ENCODE measurements around the gene NSL1. TPM values are rescaled to one million over a fixed set of nuclear protein-coding genes. Genes with fewer than 3 reads are reported as not detected.
"Not testable (repeated sequence)": the region's sequence is repeated elsewhere in the genome, so short reads cannot be mapped to it uniquely, and the experiment has no call there.

Gene NSL1, protein sequence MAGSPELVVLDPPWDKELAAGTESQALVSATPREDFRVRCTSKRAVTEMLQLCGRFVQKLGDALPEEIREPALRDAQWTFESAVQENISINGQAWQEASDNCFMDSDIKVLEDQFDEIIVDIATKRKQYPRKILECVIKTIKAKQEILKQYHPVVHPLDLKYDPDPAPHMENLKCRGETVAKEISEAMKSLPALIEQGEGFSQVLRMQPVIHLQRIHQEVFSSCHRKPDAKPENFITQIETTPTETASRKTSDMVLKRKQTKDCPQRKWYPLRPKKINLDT
- 71.5 TPM for polyA plus RNA-seq

DNA sequence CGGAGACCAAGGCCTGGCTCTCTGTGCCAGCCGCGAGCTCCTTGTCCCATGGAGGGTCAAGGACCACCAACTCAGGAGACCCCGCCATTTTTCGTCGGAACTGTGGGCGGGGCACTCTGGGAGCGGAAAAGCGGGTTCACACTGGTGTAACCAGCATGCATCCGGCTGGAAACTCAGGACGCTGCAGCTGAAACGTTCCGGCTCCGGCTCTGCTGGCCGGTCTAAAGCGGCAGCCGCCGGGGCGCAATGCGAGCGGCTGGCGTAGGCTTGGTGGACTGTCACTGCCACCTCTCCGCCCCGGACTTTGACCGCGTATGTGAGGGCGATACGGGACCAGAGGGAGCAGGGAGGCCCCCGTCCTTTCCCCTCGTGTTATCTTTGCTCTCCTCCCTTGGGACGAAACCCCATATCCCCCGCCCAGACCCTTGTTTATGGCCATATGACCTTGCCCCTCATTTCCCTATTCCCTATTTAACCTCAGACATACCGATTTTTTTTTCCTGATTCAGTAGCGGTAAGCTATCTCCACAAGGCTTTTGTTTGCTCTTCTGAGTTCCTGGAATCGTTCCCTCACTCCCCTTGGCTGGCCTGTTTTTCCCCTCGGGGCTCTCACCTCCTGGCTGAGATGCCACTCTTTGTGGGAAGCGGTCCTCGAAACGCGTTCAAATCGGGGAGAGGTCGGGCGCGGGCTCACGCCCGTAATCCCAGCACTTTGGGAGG is at the start of gene NSL1, which contains the start of gene TATDN3:
TSS of gene NSL1 (minus strand) at position 102 of the 720 bp plus-strand sequence. CDS start at position 88, 14 bp downstream.
TSS of gene TATDN3 (plus strand) at position 219 of the 720 bp plus-strand sequence. CDS start at position 247, 28 bp downstream.
- H3K27me3 Mint-ChIP-seq: no peaks in the 10 kb centered on the region
- H3K4me3 Mint-ChIP-seq: peak within 1 kb of the TSS; percentile 94 to 99 (median 98)
- H3K27ac Mint-ChIP-seq: peak within 1 kb of the TSS; percentile 91 to 98 (median 97)
- peaks cover 2 to 5% (median 4%) of the 10 kb centered on the region in 3 donors for H3K9me3 Mint-ChIP-seq
- H3K4me1 Mint-ChIP-seq: peaks cover 15 to 32% (median 22%) of the 10 kb centered on the region in 3 donors
- peaks cover 2% of the 10 kb centered on the region for H3K36me3 Mint-ChIP-seq

DNA sequence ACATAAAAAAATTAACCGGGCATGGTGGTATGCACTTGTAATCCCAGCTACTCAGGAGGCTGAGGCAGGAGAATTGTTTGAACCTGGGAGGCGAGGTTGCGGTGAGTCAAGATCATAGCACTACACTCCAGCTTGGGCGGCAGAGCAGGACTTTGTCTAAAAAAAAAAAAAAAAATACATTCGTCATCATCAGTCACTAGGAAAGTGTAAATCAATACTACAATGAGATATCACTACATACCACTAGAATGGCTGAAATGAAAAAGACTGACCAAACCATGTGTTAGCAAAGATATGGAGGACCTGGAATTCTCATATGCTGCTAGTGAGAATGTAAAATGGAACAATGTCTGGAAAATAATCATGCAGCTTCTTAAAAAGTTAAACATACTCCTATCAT is 46.6 kb upstream of the NSL1 start:
- no peak overlapping the region for H3K27ac Mint-ChIP-seq
- H3K4me3 Mint-ChIP-seq: no peak overlapping the region
- H3K9me3 Mint-ChIP-seq: no peaks in the 10 kb centered on the region
- H3K27me3 Mint-ChIP-seq: no peaks in the 10 kb centered on the region
- H3K4me1 Mint-ChIP-seq: peaks cover 0 to 1% (median 0%) of the 10 kb centered on the region in 3 donors
- H3K36me3 Mint-ChIP-seq: no peaks in the 10 kb centered on the region

DNA sequence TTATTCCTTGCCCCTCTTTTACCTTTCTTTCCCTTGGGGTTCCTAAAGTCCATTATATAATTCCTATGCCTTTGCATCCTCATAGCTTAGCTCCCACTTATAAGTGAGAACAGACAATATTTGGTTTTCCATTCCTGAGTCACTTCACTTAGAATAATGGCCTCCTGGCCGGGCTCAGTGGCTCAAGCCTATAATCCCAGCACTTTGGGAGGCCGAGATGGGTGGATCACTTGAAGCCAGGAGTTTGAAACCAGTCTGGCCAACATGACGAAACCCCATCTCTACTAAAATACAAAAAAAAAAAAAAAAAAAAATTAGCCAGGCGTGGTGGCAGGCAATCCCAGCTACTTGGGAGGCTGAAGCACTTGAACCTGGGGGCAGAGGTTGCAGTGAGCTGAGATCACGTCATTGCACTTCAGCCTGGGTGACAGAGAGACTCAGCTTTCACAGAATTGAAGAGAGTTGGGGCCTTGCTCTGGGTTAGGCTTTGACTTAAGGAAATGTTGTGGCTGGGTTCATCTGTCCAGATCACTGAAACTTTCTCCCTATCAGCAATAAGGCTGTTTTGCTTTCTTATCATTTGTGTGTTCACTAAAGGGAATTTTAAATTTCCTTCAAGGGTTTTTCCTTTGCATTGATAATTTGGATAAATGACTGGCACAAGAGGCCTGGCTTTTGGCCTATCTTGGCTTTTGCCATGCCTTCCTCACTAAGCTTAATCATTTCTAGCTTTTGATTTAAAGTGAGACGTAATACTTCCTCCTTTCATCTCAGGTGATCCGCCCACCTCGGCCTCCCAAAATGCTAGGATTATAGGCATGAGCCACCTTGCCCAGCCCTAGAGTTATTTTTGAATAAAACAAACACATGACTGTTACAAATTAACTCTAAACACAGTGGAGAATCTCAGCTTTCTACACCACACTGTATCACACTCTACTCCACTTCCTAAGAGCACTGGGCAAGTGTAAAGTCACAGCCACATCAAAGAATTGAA is 41.9 kb upstream of the NSL1 start:
- not testable (repeated sequence) for H3K27ac Mint-ChIP-seq, H3K4me3 Mint-ChIP-seq, H3K9me3 Mint-ChIP-seq, H3K27me3 Mint-ChIP-seq, H3K36me3 Mint-ChIP-seq
- peaks cover 4 to 15% (median 7%) of the 10 kb centered on the region in 3 donors for H3K4me1 Mint-ChIP-seq

DNA sequence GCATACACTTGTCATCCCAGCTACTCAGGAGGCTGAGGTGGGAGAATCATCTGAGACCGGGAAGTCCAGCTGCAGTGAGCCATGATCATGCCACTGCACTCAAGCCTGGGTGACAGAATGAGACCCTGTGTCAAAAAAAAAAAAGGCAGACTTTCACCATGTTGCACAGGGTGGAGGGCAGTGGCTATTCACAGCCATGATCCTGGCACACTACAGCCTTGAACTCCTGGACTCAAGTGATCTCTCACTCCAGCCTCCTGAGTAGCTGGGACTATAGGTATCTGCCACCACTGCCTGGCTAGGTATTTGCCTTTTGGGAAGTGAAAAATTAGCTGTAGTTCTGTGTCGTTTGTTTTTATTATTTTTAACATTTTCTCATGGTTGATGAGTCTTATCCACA is 36.8 kb upstream of the NSL1 start:
- Mint-ChIP-seq H3K4me1 (peaks cover 4 to 15% (median 6%) of the 10 kb centered on the region in 3 donors), H3K27me3 (peaks cover 2% of the 10 kb centered on the region), H3K4me3 (no peak overlapping the region), H3K27ac (no peak overlapping the region), H3K9me3 (peaks cover 9 to 16% (median 13%) of the 10 kb centered on the region in 3 donors), H3K36me3 (peaks cover 9% of the 10 kb centered on the region)

DNA sequence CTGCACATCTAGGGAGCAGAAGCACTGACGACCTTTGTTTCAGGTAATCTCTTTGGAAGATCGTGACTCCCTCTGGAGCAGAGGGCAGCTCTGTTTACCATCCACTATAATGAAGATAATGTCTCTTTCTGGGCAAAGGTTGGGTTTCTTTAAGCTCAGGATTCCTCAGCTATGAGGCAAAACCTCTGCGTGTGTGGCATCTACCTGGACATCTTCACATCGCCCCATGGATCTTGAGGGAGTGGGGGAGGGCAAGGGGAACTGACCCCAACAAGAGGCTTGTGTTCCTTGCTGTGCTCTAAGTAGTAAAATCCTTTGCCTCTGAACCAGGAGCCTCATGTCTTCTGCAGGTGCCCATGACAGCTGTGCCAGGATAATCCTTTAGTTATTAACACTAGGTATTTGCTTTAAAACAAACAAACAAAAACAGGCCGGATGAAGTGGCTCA is 36.3 kb upstream of the NSL1 start:
- Mint-ChIP-seq H3K4me3 (no peak overlapping the region), H3K36me3 (peaks cover 9% of the 10 kb centered on the region), H3K4me1 (peaks cover 4 to 12% (median 6%) of the 10 kb centered on the region in 3 donors), H3K9me3 (peaks cover 9 to 16% (median 13%) of the 10 kb centered on the region in 3 donors), H3K27me3 (peaks cover 2% of the 10 kb centered on the region), H3K27ac (no peak overlapping the region)

DNA sequence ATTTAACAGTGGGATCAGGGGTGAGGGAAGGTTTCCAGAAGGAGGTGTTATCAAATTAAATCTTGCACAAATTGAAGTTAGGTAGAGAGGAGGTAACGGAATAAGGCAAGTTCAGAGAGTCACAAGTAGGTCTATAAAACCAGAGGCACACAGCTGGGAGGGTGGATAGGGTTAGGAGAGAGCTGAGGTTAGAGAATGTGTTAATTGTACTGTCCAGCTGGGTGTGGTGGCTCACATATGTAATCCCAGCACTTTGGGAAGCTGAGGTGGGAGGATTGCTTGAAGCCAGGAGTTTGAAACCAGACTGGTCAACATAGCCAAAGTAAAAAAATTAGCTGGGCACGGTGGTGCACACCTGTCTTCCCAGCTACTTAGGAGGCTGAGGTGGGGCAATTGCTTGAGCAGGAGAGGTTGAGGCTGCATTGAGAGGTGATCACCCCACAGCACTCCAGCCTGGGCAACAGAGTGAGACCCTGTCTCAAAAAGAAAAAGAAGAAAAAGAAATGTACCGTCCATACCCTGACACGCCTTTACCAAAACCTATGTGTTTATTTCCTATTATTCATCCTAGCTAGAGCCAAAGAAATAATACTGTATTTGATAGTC is 35.7 kb upstream of the NSL1 start:
- peaks cover 4 to 6% (median 6%) of the 10 kb centered on the region in 3 donors for H3K4me1 Mint-ChIP-seq
- no peak overlapping the region for H3K4me3 Mint-ChIP-seq
- no peak overlapping the region for H3K27ac Mint-ChIP-seq
- H3K9me3 Mint-ChIP-seq: peaks cover 9 to 16% (median 13%) of the 10 kb centered on the region in 3 donors
- peaks cover 2% of the 10 kb centered on the region for H3K27me3 Mint-ChIP-seq
- H3K36me3 Mint-ChIP-seq: peaks cover 9% of the 10 kb centered on the region

DNA sequence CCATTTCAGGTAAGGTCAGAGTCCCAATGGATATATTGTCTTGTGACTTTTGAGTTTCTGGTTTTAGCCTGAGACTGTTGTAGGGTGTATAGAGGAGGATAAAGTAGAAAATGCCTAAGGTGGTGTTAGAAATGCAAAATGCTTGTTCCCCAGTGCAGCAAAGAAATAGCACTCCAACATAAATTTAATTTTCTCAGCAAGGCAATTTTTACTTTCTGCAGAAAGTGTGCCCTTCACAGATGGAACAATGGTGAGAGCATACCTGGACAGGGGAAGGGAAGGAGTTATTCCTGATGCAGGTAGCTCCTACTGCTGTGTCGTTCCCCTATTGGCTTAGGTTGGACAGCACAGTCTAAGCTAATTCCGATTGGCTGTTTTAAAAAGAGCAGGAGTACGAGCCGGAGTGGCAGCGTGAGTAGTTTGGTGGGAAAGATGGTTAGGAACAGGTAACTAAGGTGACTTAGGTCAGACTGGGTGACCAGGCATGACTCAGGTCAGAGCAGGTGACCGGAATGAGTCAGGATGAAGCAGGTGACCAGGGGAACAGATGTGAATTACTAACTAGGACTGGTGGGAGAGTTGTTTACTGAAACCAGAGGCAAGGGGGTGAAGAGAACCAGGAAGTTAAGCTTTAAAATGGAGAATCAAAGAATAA is 34.3 kb upstream of the NSL1 start:
- H3K9me3 Mint-ChIP-seq: peaks cover 9 to 16% (median 13%) of the 10 kb centered on the region in 3 donors
- H3K27ac Mint-ChIP-seq: peak overlapping the region in 1 of 3 donors; percentile 17
- H3K36me3 Mint-ChIP-seq: peaks cover 7% of the 10 kb centered on the region
- no peaks in the 10 kb centered on the region for H3K27me3 Mint-ChIP-seq
- H3K4me3 Mint-ChIP-seq: no peak overlapping the region
- no peaks in the 10 kb centered on the region for H3K4me1 Mint-ChIP-seq

DNA sequence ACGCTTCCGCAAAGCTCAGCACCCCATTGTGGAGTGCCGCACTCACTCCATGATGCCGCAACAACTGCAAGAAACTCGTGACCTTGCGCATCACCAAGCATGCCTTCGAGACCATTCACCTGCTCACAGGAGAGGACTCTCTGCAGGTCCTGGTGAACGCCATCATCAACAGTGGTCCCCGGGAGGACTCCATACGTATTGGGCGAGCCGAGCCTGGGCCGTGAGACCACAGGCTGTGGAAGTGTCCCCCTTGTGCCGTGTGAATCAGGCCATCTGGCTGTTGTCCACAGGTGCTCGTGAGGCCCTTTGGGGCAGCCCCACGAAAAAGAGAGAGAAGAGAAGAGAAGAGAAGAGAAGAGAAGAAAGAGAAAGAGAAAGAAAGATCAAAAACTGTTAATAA is 32.6 kb upstream of the NSL1 start:
- H3K9me3 Mint-ChIP-seq: peaks cover 9 to 16% (median 13%) of the 10 kb centered on the region in 3 donors
- H3K27ac Mint-ChIP-seq: peak overlapping the region in 1 of 3 donors; percentile 80
- no peaks in the 10 kb centered on the region for H3K27me3 Mint-ChIP-seq
- H3K36me3 Mint-ChIP-seq: peaks cover 7% of the 10 kb centered on the region
- peaks cover 8 to 12% (median 8%) of the 10 kb centered on the region in 3 donors for H3K4me1 Mint-ChIP-seq
- peak overlapping the region in 1 of 4 donors; percentile 63 for H3K4me3 Mint-ChIP-seq

DNA sequence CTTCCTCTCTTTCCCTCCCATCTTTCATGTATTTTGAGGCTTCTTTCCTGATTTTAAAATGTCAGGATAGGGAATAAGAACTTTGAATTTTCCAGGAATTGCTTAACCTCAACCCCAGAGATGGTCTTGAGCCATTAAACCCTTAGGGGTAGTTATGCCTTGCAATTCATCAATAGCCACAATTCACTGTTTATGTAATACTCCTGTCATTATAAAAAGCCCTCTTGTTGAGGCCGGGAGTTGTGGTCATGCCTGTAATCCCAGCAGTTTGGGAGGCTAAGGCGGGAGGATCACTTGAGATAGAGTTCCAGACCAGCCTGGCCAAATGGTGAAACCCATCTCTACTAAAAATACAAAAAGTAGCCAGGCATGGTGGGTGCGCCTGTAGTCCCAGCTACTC is 31.4 kb upstream of the NSL1 start:
- no peak overlapping the region for H3K4me3 Mint-ChIP-seq
- H3K9me3 Mint-ChIP-seq: peaks cover 9 to 13% (median 13%) of the 10 kb centered on the region in 3 donors
- no peak overlapping the region for H3K27ac Mint-ChIP-seq
- peaks cover 8 to 12% (median 10%) of the 10 kb centered on the region in 3 donors for H3K4me1 Mint-ChIP-seq
- no peaks in the 10 kb centered on the region for H3K27me3 Mint-ChIP-seq
- peaks cover 7% of the 10 kb centered on the region for H3K36me3 Mint-ChIP-seq

DNA sequence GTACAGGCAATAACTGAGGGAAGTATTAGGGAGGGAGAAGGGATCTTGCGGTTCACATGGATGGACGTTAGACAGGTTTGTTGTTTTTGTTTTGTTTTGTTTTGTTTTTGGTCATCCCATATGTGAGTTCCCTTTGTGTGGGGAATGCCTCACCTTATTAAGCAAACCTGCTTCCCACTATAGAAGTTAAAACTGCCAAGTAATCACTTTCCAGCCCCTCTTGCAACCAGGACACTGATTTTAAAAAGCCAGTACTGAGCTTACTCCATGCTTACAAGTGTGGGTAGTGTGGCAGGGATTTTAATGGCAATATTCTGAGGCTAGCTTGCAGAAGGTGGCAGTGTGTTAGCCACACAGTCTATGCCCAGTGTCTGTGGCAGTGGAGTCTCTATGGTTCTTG is 29.4 kb upstream of the NSL1 start:
- no peak overlapping the region for H3K4me3 Mint-ChIP-seq
- peaks cover 2% of the 10 kb centered on the region for H3K36me3 Mint-ChIP-seq
- peaks cover 8 to 12% (median 12%) of the 10 kb centered on the region in 3 donors for H3K4me1 Mint-ChIP-seq
- H3K27me3 Mint-ChIP-seq: no peaks in the 10 kb centered on the region
- H3K9me3 Mint-ChIP-seq: peaks cover 6% of the 10 kb centered on the region in 3 donors
- H3K27ac Mint-ChIP-seq: no peak overlapping the region

DNA sequence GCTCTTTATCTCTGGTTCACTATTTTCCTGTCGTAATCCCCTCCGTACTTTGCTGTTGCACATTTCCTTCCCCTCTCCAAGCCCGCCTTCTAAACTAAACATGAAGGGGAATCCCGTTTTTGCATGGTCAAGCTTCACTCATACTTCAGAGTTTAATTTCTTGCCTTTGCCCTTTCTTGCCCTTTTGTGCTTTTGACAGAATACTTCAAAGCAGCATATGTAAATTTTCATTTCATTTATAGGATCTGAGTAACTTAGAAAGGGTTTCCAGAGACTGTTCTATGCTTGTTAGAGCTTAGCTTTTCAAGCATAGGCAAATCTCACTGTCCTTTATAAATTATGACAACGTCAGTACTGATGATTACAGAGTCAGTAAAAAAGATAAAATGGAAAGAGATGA is 28.1 kb upstream of the NSL1 start:
- H3K4me1 Mint-ChIP-seq: peaks cover 8 to 12% (median 12%) of the 10 kb centered on the region in 3 donors
- peaks cover 2% of the 10 kb centered on the region for H3K36me3 Mint-ChIP-seq
- no peaks in the 10 kb centered on the region for H3K27me3 Mint-ChIP-seq
- peaks cover 0 to 2% (median 0%) of the 10 kb centered on the region in 3 donors for H3K9me3 Mint-ChIP-seq
- H3K27ac Mint-ChIP-seq: peak overlapping the region in 1 of 3 donors; percentile 77
- H3K4me3 Mint-ChIP-seq: peak overlapping the region in 3 of 4 donors; percentile 2 to 9 (median 3)

DNA sequence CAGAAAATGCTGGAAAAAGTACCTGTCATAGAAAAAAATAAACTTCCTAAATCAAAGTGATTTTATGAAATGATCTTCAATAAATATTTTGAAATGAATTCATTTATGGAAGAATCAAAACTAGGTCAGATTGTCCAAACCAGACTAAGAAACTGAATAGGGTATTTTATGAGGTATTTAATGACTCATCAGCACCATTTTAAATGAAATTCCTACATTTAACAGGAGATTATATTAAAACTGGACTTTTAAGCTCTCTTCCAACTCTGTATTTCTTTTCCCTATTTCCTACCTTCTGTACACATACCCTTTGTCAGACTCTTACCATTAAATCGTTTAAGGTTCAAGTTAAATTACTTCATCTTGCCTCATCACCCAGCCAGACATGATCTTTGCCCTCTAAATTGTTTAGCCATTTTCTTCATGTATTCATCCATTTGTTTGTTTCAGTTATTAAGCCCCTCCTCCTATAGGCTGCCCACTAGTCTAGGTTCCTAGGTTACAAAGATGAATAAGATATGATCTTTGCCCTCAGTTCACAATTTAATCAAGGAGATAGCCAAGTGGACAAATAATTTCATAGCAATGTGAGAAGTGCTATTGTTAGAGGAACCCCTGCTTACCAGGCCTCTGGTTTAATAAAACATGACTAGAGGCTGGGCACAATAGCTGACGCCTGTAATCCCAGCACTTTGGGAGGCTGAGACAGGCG is 25.1 kb upstream of the NSL1 start:
- Mint-ChIP-seq H3K4me1 (peaks cover 8 to 12% (median 12%) of the 10 kb centered on the region in 3 donors), H3K36me3 (no peaks in the 10 kb centered on the region), H3K4me3 (no peak overlapping the region), H3K27ac (no peak overlapping the region), H3K27me3 (no peaks in the 10 kb centered on the region), H3K9me3 (peaks cover 0 to 2% (median 0%) of the 10 kb centered on the region in 3 donors)

All from IgD-negative memory B cell (primary cell).